BE2C (cell line): ENCODE results near the gene OTOF.

Experiments
- DNase-seq: peaks from one replicate; pipeline ENCODE4 v3.0.0-alpha.2; 2020
- H3K27me3 ChIP-seq: fragments of 250-450 bp; sonication (Bioruptor Pico); 2 replicates; pipeline ENCODE4 v1.5.1; 2020; ENCODE audit warnings: mild to moderate bottlenecking
- H3K36me3 ChIP-seq: fragments of 250-450 bp; sonication (Bioruptor Pico); 2 replicates; pipeline ENCODE4 v1.5.1; 2020; ENCODE audit warnings: mild to moderate bottlenecking
- H3K4me1 ChIP-seq: fragments of 250-450 bp; sonication (Bioruptor Pico); 2 replicates; pipeline ENCODE4 v1.5.1; 2020
- H3K4me3 ChIP-seq: 2 replicates; pipeline ENCODE4 v1.5.1; 2011; ENCODE audit warnings: low read depth, low read length
- H3K9me3 ChIP-seq: fragments of 250-450 bp; sonication (Bioruptor Pico); 2 replicates; pipeline ENCODE4 v1.5.1; 2020
- CTCF ChIP-seq: IDR thresholded peaks from 2 replicates; pipeline ENCODE4 v1.5.1; 2012; ENCODE audit warnings: mild to moderate bottlenecking, low read depth, low read length

Gene OTOF

GRCh38 chr2:26507932-26508331 lies 30.0 kb upstream of the OTOF start:
- Histone ChIP-seq H3K4me1 (no peaks in the 10 kb centered on the region), H3K36me3 (no peaks in the 10 kb centered on the region), H3K4me3 (no peak overlapping the region), H3K9me3 (no peaks in the 10 kb centered on the region), H3K27me3 (no peaks in the 10 kb centered on the region)
- no peak for TF ChIP-seq CTCF
- no peak for DNase-seq

GRCh38 chr2:26507088-26507487 lies 29.2 kb upstream of the OTOF start:
- no peaks in the 10 kb centered on the region for H3K27me3 ChIP-seq
- H3K4me3 ChIP-seq: no peak overlapping the region
- H3K4me1 ChIP-seq: no peaks in the 10 kb centered on the region
- DNase-seq: no peak
- TF ChIP-seq CTCF: no peak
- no peaks in the 10 kb centered on the region for H3K9me3 ChIP-seq
- H3K36me3 ChIP-seq: no peaks in the 10 kb centered on the region

- Histone ChIP-seq H3K4me3 (no peak overlapping the region), H3K9me3 (no peaks in the 10 kb centered on the region), H3K4me1 (no peaks in the 10 kb centered on the region), H3K27me3 (no peaks in the 10 kb centered on the region), H3K36me3 (no peaks in the 10 kb centered on the region)
- no peak for DNase-seq
- no peak for TF ChIP-seq CTCF
These were observed 28.4 kb upstream of the OTOF start for GRCh38 chr2:26506279-26506678.

- DNase-seq: no peak
- H3K4me3 ChIP-seq: no peak overlapping the region
- no peak for TF ChIP-seq CTCF
- no peaks in the 10 kb centered on the region for H3K4me1 ChIP-seq
- no peaks in the 10 kb centered on the region for H3K36me3 ChIP-seq
- no peaks in the 10 kb centered on the region for H3K9me3 ChIP-seq
- H3K27me3 ChIP-seq: no peaks in the 10 kb centered on the region
These were observed 26.1 kb upstream of the OTOF start for GRCh38 chr2:26504002-26504401.

GRCh38 chr2:26503231-26503880 lies 25.4 kb upstream of the OTOF start:
- TF ChIP-seq CTCF: 0 out of 2 replicates have a peak, but pooled peaks have one; percentile 10
- no peaks in the 10 kb centered on the region for H3K9me3 ChIP-seq
- DNase-seq: no peak
- no peaks in the 10 kb centered on the region for H3K36me3 ChIP-seq
- H3K4me1 ChIP-seq: no peaks in the 10 kb centered on the region
- no peak overlapping the region for H3K4me3 ChIP-seq
- no peaks in the 10 kb centered on the region for H3K27me3 ChIP-seq

GRCh38 chr2:26500406-26500805 lies 22.5 kb upstream of the OTOF start:
- H3K27me3 ChIP-seq: no peaks in the 10 kb centered on the region
- no peaks in the 10 kb centered on the region for H3K4me1 ChIP-seq
- H3K4me3 ChIP-seq: no peak overlapping the region
- no peak for DNase-seq
- no peaks in the 10 kb centered on the region for H3K9me3 ChIP-seq
- no peak for TF ChIP-seq CTCF
- no peaks in the 10 kb centered on the region for H3K36me3 ChIP-seq
